Loucy (cell line): Measurements from ENCODE around the gene SHC3.

Source experiments
- H2AFZ ChIP-seq: fragments of 200-600 bp; sonication (generic); 2 replicates; pipeline ENCODE4 v1.6.0; 2016; ENCODE audit warnings: antibody characterized with exemption, mild to moderate bottlenecking, low read length, moderate library complexity
- H3F3A ChIP-seq: fragments of 200-600 bp; 2 replicates; pipeline ENCODE4 v1.6.0; 2016; ENCODE audit warnings: antibody characterized with exemption, low read depth, mild to moderate bottlenecking
- H3K27me3 ChIP-seq: fragments of 200-600 bp; sonication (generic); 2 replicates; pipeline ENCODE4 v1.6.1; 2014; ENCODE audit warnings: low read length, mild to moderate bottlenecking; ENCODE audit not compliant: insufficient read depth, poor library complexity, severe bottlenecking
- H3K36me3 ChIP-seq: fragments of 200-600 bp; sonication (generic); 2 replicates; pipeline ENCODE4 v1.6.1; 2016; ENCODE audit warnings: low read length; ENCODE audit not compliant: insufficient read depth
- H3K4me1 ChIP-seq: fragments of 200-600 bp; sonication (generic); 2 replicates; pipeline ENCODE4 v1.5.1; 2014; ENCODE audit warnings: low read length, mild to moderate bottlenecking; ENCODE audit not compliant: insufficient read depth, poor library complexity, severe bottlenecking
- H3K4me2 ChIP-seq: fragments of 200-600 bp; sonication (generic); 2 replicates; pipeline ENCODE4 v1.6.0; 2014; ENCODE audit warnings: antibody characterized with exemption, low read length, low read depth, mild to moderate bottlenecking; ENCODE audit not compliant: poor library complexity, severe bottlenecking
- H3K4me3 ChIP-seq: fragments of 200-600 bp; sonication (generic); 2 replicates; pipeline ENCODE4 v1.5.1; 2014; ENCODE audit warnings: low read length, mild to moderate bottlenecking, mixed read lengths; ENCODE audit not compliant: poor library complexity, severe bottlenecking
- H3K79me2 ChIP-seq: fragments of 200-600 bp; sonication (generic); 2 replicates; pipeline ENCODE4 v1.6.1; 2014; ENCODE audit warnings: low read length; ENCODE audit not compliant: insufficient read depth
- H3K9ac ChIP-seq: fragments of 200-600 bp; sonication (generic); 2 replicates; pipeline ENCODE4 v1.6.0; 2014; ENCODE audit warnings: mild to moderate bottlenecking, low read depth, low read length, moderate library complexity; ENCODE audit not compliant: poor library complexity, severe bottlenecking
- H3K9me2 ChIP-seq: fragments of 200-600 bp; sonication (generic); replicated peaks from 2 replicates; pipeline ENCODE4 v1.6.1; 2016; ENCODE audit warnings: low read depth, low read length, mixed read lengths
- H3K9me3 ChIP-seq: fragments of 200-600 bp; sonication (generic); 2 replicates; pipeline ENCODE4 v1.6.1; 2014; ENCODE audit warnings: mild to moderate bottlenecking, antibody characterized with exemption, low read length, low read depth; ENCODE audit not compliant: insufficient read depth
- H4K20me1 ChIP-seq: fragments of 200-600 bp; sonication (generic); 2 replicates; pipeline ENCODE4 v1.6.0; 2014; ENCODE audit warnings: antibody characterized with exemption, low read length, mild to moderate bottlenecking; ENCODE audit not compliant: insufficient read depth, poor library complexity, severe bottlenecking
- EZH2phosphoT487 ChIP-seq: fragments of 200-600 bp; IDR thresholded peaks from 2 replicates; pipeline ENCODE4 v1.6.1; 2018; ENCODE audit warnings: antibody characterized with exemption, mild to moderate bottlenecking, moderate library complexity, borderline replicate concordance
- TF ChIP-seq, protein P1 (sequence below): fragments of 200-600 bp; sonication (generic); conservative IDR thresholded peaks from 2 replicates; pipeline ENCODE4 v1.5.1; 2014; ENCODE audit warnings: mild to moderate bottlenecking, antibody characterized with exemption, low read length

The SHC3 gene

GRCh38 chr9:89029788-89030187 is 148.8 kb downstream of the SHC3 start:
- no peaks in the 10 kb centered on the region for H3K4me1 ChIP-seq
- TF ChIP-seq, protein P1, sequence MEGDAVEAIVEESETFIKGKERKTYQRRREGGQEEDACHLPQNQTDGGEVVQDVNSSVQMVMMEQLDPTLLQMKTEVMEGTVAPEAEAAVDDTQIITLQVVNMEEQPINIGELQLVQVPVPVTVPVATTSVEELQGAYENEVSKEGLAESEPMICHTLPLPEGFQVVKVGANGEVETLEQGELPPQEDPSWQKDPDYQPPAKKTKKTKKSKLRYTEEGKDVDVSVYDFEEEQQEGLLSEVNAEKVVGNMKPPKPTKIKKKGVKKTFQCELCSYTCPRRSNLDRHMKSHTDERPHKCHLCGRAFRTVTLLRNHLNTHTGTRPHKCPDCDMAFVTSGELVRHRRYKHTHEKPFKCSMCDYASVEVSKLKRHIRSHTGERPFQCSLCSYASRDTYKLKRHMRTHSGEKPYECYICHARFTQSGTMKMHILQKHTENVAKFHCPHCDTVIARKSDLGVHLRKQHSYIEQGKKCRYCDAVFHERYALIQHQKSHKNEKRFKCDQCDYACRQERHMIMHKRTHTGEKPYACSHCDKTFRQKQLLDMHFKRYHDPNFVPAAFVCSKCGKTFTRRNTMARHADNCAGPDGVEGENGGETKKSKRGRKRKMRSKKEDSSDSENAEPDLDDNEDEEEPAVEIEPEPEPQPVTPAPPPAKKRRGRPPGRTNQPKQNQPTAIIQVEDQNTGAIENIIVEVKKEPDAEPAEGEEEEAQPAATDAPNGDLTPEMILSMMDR, result no peak
- no peak for TF ChIP-seq EZH2phosphoT487
- no peak overlapping the region for H3K9ac ChIP-seq
- H3K79me2 ChIP-seq, result no peaks in the 10 kb centered on the region
- H4K20me1 ChIP-seq, result no peaks in the 10 kb centered on the region
- no peaks in the 10 kb centered on the region for H3K9me2 ChIP-seq
- H3K27me3 ChIP-seq, result peaks cover 3% of the 10 kb centered on the region
- peaks cover 12% of the 10 kb centered on the region; the same call in 1 of the 2 replicates for H3K9me3 ChIP-seq
- H3K4me2 ChIP-seq, result no peak overlapping the region
- H3F3A ChIP-seq, result no peaks in the 10 kb centered on the region
- no peak overlapping the region for H3K4me3 ChIP-seq
- no peak overlapping the region for H2AFZ ChIP-seq
- H3K36me3 ChIP-seq, result no peaks in the 10 kb centered on the region

DNA sequence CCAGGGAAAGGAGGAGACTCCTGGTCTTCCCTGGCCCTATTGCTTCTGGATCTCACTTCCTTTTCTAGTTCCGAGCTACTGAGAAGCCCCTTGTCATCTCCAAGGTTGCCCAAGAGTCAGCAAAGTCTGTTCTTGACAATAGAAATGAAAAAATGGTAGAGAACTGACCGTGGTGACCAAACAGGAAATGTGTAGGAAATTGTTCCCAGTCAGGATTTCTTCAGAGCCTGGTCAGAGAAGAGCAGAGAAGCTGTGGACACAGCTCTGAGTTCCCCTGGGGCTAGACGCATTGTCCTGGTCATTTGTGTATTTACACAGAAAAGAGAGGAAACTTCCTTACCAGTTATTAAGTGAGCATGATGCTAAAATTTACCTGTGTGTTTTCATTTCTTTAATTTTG is 151.7 kb downstream of the SHC3 start:
- H2AFZ ChIP-seq, result no peak overlapping the region
- no peaks in the 10 kb centered on the region for H3K36me3 ChIP-seq
- no peak overlapping the region for H3K4me3 ChIP-seq
- H3K27me3 ChIP-seq, result peaks cover 3% of the 10 kb centered on the region
- H4K20me1 ChIP-seq, result no peaks in the 10 kb centered on the region
- TF ChIP-seq EZH2phosphoT487, result no peak
- H3K9me3 ChIP-seq, result peaks cover 12% of the 10 kb centered on the region; the same call in 1 of the 2 replicates
- no peaks in the 10 kb centered on the region for H3K9me2 ChIP-seq
- no peak overlapping the region for H3K4me2 ChIP-seq
- H3F3A ChIP-seq, result no peaks in the 10 kb centered on the region
- H3K9ac ChIP-seq, result no peak overlapping the region
- no peaks in the 10 kb centered on the region for H3K79me2 ChIP-seq
- H3K4me1 ChIP-seq, result no peaks in the 10 kb centered on the region

DNA sequence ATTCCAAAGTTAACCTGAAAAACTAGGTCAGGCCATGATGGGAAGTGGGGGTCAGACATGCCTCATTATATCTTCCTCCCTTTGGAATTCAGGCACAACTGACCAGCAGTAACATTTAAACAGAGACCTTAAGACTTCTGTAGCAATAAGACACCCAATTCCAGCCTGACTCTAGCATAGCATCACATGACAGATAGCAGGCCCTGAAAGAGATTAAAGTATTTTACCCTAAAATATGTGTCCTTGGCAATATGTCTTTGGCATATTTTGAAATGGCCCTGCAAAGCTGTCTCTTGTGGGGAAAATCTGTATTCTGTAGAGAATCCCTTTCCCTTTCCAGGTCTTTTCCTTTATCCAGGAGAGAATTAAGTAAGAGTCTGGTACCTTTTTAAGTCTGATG is 153.1 kb downstream of the SHC3 start:
- Histone ChIP-seq H3K4me1 (no peaks in the 10 kb centered on the region), H3F3A (no peaks in the 10 kb centered on the region)

GRCh38 chr9:89024727-89025126 is 153.9 kb downstream of the SHC3 start:
- H3K4me3 ChIP-seq, result no peak overlapping the region
- H3K36me3 ChIP-seq, result no peaks in the 10 kb centered on the region
- H3K9me3 ChIP-seq, result peaks cover 4% of the 10 kb centered on the region; the same call in 1 of the 2 replicates
- no peaks in the 10 kb centered on the region for H4K20me1 ChIP-seq
- H3K27me3 ChIP-seq, result no peaks in the 10 kb centered on the region
- H3K9ac ChIP-seq, result no peak overlapping the region
- H3K4me1 ChIP-seq, result no peaks in the 10 kb centered on the region
- H3F3A ChIP-seq, result no peaks in the 10 kb centered on the region
- H3K79me2 ChIP-seq, result no peaks in the 10 kb centered on the region
- no peak overlapping the region for H3K4me2 ChIP-seq
- TF ChIP-seq, protein P1, result no peak
- TF ChIP-seq EZH2phosphoT487, result no peak
- H3K9me2 ChIP-seq, result no peaks in the 10 kb centered on the region
- no peak overlapping the region for H2AFZ ChIP-seq

More for the DNA sequence above, 153.1 kb downstream of the SHC3 start:
- Histone ChIP-seq H3K9me2 (no peaks in the 10 kb centered on the region), H3K4me2 (no peak overlapping the region), H3K9me3 (peaks cover 10% of the 10 kb centered on the region; the same call in 1 of the 2 replicates), H3K27me3 (peaks cover 3% of the 10 kb centered on the region), H3K79me2 (no peaks in the 10 kb centered on the region), H4K20me1 (no peaks in the 10 kb centered on the region), H3K4me3 (no peak overlapping the region), H2AFZ (no peak overlapping the region), H3K36me3 (no peaks in the 10 kb centered on the region), H3K9ac (no peak overlapping the region)
- TF ChIP-seq, protein P1, result no peak
